Mucosa of rectum (tissue), 2 donors: ENCODE data around the gene ATP1B3.
"Not testable (repeated sequence)": the region's sequence is repeated elsewhere in the genome, so short reads cannot be mapped to it uniquely, and the experiment has no call there.

Experiments used
- H3K27ac ChIP-seq, 2 donors: one replicate each; pipeline ENCODE4 v1.7.0; 2013; ENCODE audit warnings: inconsistent platforms in 2 of 2, low read depth in 2 of 2, low read length in 2 of 2
- H3K27me3 ChIP-seq, 2 donors: one replicate each; pipeline ENCODE4 v1.7.0; 2013; ENCODE audit warnings: low read length in 2 of 2; ENCODE audit not compliant: control insufficient read depth in 2 of 2, insufficient read depth in 2 of 2
- H3K36me3 ChIP-seq, 2 donors: one replicate each; pipeline ENCODE4 v1.7.0; 2013; ENCODE audit warnings: low read length in 2 of 2; ENCODE audit not compliant: control insufficient read depth in 2 of 2, insufficient read depth in 2 of 2
- H3K4me1 ChIP-seq, 2 donors: one replicate each; pipeline ENCODE4 v1.7.0; 2013; ENCODE audit warnings: low read length in 2 of 2, mild to moderate bottlenecking in 1 of 2; ENCODE audit not compliant: control insufficient read depth in 2 of 2, insufficient read depth in 2 of 2
- H3K4me3 ChIP-seq, 2 donors: one replicate each; pipeline ENCODE4 v1.7.0; 2013; ENCODE audit warnings: low read length in 2 of 2
- H3K9ac ChIP-seq, 2 donors: one replicate each; pipeline ENCODE4 v1.7.0; 2013; ENCODE audit warnings: low read length in 2 of 2, low read depth in 1 of 2, mild to moderate bottlenecking in 1 of 2
- H3K9me3 ChIP-seq, 2 donors: one replicate each; pipeline ENCODE4 v1.7.0; 2013; ENCODE audit warnings: low read length in 2 of 2; ENCODE audit not compliant: control insufficient read depth in 2 of 2
- donor health status: healthy.
- donor health status: Normal muscosa, but diverticular disease.

The ATP1B3 gene

DNA sequence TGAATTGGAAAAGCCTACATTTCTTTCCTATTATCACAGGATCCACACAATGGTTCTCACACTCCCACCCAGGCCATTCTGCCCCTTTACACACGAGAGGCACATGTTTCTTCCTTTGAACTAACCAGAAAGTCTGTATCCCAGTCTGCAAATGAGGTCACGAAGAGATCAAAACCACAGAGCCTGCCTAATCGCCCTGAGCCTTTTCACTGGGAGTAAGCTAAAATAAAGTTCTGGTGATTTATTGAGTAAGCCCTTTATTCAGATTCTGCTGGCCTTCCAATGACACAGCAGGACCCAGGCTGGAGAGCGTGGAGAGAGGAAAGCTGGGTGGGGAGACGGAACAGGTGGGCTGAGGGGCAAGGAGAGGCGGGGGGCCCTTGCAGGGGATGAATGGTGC lies 78.7 kb downstream of the ATP1B3 start:
- H3K9me3 ChIP-seq: no peaks in the 10 kb centered on the region
- peaks cover 14 to 16% of the 10 kb centered on the region in 2 donors for H3K36me3 ChIP-seq
- no peak overlapping the region for H3K27ac ChIP-seq
- no peaks in the 10 kb centered on the region for H3K27me3 ChIP-seq
- peaks cover 4 to 11% of the 10 kb centered on the region in 2 donors for H3K4me1 ChIP-seq
- no peak overlapping the region for H3K4me3 ChIP-seq
- no peak overlapping the region for H3K9ac ChIP-seq

DNA sequence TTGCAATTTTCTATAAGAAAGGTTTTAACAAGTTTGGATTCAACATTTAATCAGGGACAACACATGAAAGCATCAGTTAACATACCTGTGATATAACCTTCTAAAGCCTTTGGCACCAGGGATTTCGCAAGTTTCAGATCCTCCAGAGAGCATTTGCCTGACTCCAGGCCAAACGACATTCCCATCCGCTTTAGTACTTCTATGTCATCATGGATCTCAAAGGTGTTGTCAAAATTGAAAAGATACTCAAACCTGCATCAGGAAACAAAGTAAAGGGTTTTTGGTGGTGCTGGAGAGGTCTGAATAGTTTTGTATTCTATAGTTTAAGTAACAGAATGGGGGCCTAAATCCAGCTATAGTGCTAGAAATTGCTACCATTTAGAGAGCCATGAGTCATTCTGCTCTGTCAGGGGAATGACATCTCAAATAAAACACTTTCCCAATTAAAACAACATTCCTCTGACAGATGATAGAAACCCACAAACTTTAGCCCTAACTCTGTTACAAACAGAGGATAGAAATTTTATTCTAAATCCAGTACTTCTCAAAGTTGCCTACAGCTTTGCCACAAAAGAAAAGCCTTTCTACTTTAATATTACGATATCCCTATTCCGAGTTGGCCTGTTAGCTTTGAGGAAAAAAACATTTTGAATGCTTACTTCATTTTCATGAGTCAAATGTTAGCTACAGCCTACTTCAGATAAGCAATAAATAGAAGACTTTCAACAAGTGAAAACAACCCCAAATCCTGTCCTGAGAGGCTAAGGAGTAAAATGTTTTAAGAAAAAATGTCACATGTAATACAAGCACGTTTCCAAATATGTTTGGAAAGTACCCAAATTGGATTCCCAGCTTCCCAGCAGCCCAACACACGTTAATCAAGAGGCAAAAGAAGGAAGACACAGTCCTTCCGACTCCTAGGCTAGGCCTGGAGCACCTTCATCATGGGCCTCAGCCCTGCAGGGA lies 83.4 kb downstream of the ATP1B3 start:
- no peaks in the 10 kb centered on the region for H3K27me3 ChIP-seq

DNA sequence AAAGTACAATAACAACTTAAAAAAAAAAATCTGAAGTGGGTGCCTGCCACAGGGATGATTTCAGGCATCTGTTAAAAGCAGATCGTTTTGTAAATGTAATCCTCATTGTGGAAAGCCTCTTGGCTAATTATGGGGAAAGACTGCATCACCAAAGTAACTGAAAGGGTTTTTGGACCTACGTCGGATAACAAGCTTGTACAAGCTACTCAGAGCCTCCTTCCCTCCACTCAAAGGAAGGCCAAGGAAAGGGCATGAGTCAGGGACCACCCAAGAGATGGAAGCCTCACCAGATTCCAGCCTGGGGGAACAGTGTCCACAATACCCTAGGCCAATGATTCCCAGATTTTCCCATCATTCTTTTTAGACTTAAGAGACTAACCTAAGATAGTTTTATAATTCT lies 84.3 kb downstream of the ATP1B3 start:
- Histone ChIP-seq H3K9ac (no peak overlapping the region), H3K4me1 (no peaks in the 10 kb centered on the region), H3K36me3 (peaks cover 18 to 20% of the 10 kb centered on the region in 2 donors), H3K4me3 (no peak overlapping the region), H3K9me3 (no peaks in the 10 kb centered on the region), H3K27me3 (no peaks in the 10 kb centered on the region), H3K27ac (no peak overlapping the region)

More for the DNA sequence above, 83.4 kb downstream of the ATP1B3 start:
- H3K27ac ChIP-seq: peak overlapping the region in 1 of 2 donors; percentile 33
- no peaks in the 10 kb centered on the region for H3K4me1 ChIP-seq
- no peak overlapping the region for H3K4me3 ChIP-seq
- no peak overlapping the region for H3K9ac ChIP-seq
- H3K36me3 ChIP-seq: peaks cover 18 to 20% of the 10 kb centered on the region in 2 donors
- H3K9me3 ChIP-seq: no peaks in the 10 kb centered on the region

- Histone ChIP-seq H3K4me1 (no peaks in the 10 kb centered on the region), H3K36me3 (peaks cover 13 to 17% of the 10 kb centered on the region in 2 donors), H3K27ac (no peak overlapping the region), H3K27me3 (no peaks in the 10 kb centered on the region), H3K9me3 (no peaks in the 10 kb centered on the region), H3K4me3 (no peak overlapping the region), H3K9ac (no peak overlapping the region)
Observed at GRCh38 chr3:141963301-141963700, 86.9 kb downstream of the ATP1B3 start.

DNA sequence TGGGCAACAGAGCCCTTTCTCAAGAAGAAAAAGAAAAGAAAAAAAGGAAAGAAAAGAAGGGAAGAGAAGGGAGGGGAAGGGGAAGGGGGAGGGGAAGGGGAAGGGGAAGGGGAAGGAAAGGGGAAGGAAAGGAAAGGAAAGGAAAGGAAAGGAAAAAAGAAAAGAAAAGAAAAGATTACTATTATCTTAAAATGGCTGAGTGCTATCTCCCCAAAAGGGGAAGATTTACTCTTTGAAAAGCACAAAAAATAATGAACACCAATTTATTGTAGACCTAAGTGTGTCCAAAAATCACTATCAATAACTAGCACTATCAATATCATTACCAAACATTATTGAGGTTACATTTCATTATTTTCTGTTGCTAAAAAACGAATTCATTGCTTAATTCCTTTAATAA lies 89.0 kb downstream of the ATP1B3 start:
- no peaks in the 10 kb centered on the region for H3K4me1 ChIP-seq
- H3K27ac ChIP-seq: no peak overlapping the region
- H3K9ac ChIP-seq: no peak overlapping the region
- H3K27me3 ChIP-seq: no peaks in the 10 kb centered on the region
- H3K36me3 ChIP-seq: peaks cover 4 to 10% of the 10 kb centered on the region in 2 donors
- H3K4me3 ChIP-seq: no peak overlapping the region
- H3K9me3 ChIP-seq: no peaks in the 10 kb centered on the region

DNA sequence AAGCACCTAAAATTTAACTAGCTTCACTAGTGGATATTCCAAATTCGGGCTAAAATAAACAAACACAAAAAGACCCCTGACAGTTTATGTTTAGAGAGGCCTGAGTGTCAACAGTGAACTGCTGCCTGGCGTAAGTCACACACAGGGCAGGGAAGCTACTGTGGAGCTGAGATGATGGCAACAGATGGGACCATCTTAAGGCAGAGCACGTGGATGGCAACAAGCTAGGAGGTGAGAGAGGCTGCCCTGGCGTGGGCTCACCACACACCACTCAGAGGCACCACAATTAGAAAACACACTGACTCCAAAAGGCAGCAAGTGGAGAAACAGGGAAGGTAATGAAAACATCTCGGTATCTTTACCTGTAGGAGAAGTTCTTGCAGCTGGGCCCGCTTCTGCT lies 93.3 kb downstream of the ATP1B3 start:
- no peak overlapping the region for H3K27ac ChIP-seq
- H3K9ac ChIP-seq: no peak overlapping the region
- peaks cover 0 to 3% of the 10 kb centered on the region in 2 donors for H3K36me3 ChIP-seq
- H3K27me3 ChIP-seq: no peaks in the 10 kb centered on the region
- H3K9me3 ChIP-seq: no peaks in the 10 kb centered on the region
- no peak overlapping the region for H3K4me3 ChIP-seq
- no peaks in the 10 kb centered on the region for H3K4me1 ChIP-seq

- Histone ChIP-seq H3K27ac (no peak overlapping the region), H3K4me1 (no peaks in the 10 kb centered on the region), H3K9ac (no peak overlapping the region), H3K4me3 (no peak overlapping the region), H3K36me3 (peaks cover 2 to 6% of the 10 kb centered on the region in 2 donors), H3K27me3 (no peaks in the 10 kb centered on the region), H3K9me3 (no peaks in the 10 kb centered on the region)
Observed at GRCh38 chr3:141971571-141971970, 95.1 kb downstream of the ATP1B3 start.

GRCh38 chr3:141972399-141972798 lies 96.0 kb downstream of the ATP1B3 start:
- no peak overlapping the region for H3K27ac ChIP-seq
- H3K27me3 ChIP-seq: no peaks in the 10 kb centered on the region
- H3K4me3 ChIP-seq: no peak overlapping the region
- peaks cover 2 to 7% of the 10 kb centered on the region in 2 donors for H3K36me3 ChIP-seq
- no peaks in the 10 kb centered on the region for H3K4me1 ChIP-seq
- no peaks in the 10 kb centered on the region for H3K9me3 ChIP-seq
- no peak overlapping the region for H3K9ac ChIP-seq

DNA sequence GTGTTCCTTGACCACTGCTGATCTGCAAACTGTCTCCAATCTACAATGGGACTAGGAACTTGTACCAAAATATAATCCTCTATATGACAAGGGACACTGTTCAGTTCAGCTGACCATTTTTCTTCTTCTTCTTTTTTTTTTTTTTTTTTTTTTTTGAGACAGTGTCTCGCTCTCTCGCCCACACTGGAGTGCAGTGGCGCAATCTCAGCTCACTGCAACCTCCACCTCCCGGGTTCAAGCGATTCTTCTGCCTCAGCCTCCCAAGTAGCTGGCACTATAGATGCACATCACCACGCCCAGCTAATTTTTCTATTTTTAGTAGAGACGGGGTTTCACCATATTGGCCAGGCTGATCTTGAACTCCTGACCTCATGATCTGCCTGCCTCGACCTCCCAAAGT lies 98.3 kb downstream of the ATP1B3 start:
- not testable (repeated sequence) for H3K27me3 ChIP-seq, H3K9me3 ChIP-seq, H3K27ac ChIP-seq, H3K4me1 ChIP-seq, H3K4me3 ChIP-seq, H3K9ac ChIP-seq, H3K36me3 ChIP-seq
